D721Med (cell line): ENCODE results near the gene ZNHIT2.

Source experiments
- DNase-seq: peaks from one replicate; pipeline ENCODE4 v3.0.0; 2011; ENCODE audit warnings: low spot score; ENCODE audit not compliant: insufficient read length
- FAIRE-seq: peaks from 2 replicates; lab custom pipeline; 2011; peaks lifted over from hg19 to GRCh38; lab: Jason Lieb, UNC
- CTCF ChIP-seq: IDR thresholded peaks from 2 replicates; pipeline ENCODE4 v1.5.1; 2012; ENCODE audit warnings: mild to moderate bottlenecking, control low read depth; ENCODE audit not compliant: insufficient read depth; ENCODE audit errors: missing control alignments

Gene ZNHIT2

DNA sequence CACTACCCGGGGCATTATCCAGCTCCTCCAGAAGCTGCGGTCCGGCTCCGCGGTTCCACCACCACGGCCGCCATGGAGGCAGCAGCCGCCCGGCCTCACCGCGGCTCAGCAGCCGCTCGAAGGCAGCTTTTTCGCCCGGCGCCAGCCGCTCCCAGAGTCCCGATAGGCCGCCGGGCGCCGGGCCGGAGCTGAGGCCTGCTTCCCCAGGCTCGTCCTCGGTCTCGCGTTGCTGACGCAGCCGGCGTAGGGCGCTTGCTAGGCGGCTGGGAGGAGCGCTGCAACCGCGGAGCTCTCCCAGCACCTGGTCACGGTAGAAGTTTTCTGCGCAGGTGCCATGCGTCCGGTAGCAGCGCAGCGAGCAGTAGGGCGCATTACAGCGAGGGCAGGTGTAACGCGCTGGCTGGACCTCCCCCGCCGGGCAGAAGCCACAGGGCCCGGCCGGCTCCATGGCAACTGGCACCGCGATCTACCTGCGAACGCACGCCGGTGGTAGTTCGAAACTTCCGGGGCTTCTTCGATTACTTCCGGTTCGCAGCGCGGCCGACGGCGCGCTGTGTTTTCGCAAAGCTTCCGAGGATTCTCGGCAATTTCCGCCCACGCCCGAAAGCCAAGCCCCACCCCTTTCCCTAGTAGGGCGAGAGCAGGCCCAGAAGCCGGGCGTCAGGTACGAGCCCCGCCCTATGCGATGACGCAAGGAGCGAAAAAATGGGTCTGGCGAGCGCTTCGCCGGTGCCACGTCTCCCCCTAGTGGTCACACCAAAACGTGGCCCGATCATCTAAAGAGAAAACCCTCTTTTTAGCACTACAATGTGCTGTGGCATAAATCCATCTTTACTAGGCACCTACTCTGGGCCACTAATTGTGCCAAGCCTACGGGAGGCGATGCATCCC is at the start of gene ZNHIT2:
Gene ZNHIT2 (minus strand): TSS at position 496 of the 891 bp plus-strand sequence. CDS start 48 bp downstream, at position 448.
- DNase-seq (peak; percentile 87), FAIRE-seq (peak; percentile 46)
- peak; percentile 87 for TF ChIP-seq CTCF

DNA sequence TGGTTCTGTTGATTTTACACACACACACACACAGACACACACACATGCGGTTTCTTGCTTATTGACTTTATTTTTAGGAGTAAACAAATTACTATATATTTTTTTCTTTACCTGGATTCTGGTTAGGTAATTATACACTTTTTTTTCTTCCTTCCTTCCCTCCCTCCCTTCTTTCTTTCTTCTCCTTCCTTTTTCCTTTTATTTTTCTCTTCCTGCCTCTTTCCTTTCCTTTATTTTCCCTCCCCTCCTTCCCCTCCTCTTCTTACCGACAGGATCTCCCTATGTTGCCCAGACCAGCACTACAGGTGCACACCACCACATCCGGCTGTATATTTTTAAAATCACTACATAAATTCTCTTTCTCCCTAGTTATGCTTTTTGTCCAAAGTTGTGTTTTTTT is 49.4 kb upstream of the ZNHIT2 start:
- DNase-seq (no peak), FAIRE-seq (no peak)
- no peak for TF ChIP-seq CTCF

GRCh38 chr11:65165410-65166317 is 48.2 kb upstream of the ZNHIT2 start:
- TF ChIP-seq CTCF: no peak
- no peak for DNase-seq
- FAIRE-seq: no peak

GRCh38 chr11:65163684-65164083 is 46.2 kb upstream of the ZNHIT2 start:
- DNase-seq (no peak), FAIRE-seq (no peak)
- TF ChIP-seq CTCF: no peak

DNA sequence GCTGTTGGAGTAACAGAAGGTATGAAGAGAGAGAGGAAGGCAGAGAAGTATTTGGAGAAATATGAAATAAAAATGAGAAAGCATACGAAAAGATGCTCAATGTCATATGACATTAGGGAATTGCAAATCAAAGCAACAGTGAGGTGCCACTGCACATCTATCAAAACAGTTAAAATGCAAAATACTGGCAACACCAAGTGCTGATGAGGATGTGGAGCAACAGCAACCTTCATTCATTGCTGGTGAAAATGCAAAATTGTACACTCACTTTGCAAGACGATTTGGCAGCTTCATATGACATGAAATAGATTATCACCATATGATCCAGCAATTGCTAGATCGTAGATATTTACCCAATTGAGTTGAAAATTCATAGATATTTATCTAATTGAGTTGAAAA is 43.1 kb upstream of the ZNHIT2 start:
- TF ChIP-seq CTCF: no peak
- no peak for FAIRE-seq
- no peak for DNase-seq

- FAIRE-seq (no peak), DNase-seq (no peak)
- no peak for TF ChIP-seq CTCF
These were observed 41.5 kb upstream of the ZNHIT2 start for GRCh38 chr11:65159012-65159411.
